GM18508 (cell line): ENCODE results near the gene TPM1.

ENCODE experiments used
- ATAC-seq: cut with Tn5 transposase; IDR thresholded peaks from one replicate; pipeline ENCODE4 v1.9.1; 2021; ENCODE audit warnings: moderate number of reproducible peaks; ENCODE audit not compliant: insufficient read depth, unreplicated experiment

The TPM1 gene

DNA sequence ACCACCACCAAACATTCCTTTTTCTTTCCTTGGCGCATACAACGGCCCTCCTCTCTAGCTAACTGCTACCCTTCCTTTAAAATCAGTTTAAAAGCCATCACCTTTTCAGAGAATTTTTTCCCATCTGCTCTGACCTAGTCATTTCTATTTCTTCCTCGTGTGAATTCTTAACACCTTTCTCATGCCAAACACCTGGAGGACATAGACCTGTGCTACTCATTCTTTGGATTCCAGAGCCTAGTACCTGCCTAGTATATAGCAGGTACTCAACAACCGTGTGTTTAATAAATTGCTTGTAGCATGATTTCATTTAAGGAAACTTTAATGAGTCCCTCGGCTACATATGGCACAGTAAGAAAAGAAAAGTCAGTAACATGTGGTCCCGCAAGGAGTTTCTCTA lies 2.0 kb upstream of the TPM1 start:
- no peak for ATAC-seq

DNA sequence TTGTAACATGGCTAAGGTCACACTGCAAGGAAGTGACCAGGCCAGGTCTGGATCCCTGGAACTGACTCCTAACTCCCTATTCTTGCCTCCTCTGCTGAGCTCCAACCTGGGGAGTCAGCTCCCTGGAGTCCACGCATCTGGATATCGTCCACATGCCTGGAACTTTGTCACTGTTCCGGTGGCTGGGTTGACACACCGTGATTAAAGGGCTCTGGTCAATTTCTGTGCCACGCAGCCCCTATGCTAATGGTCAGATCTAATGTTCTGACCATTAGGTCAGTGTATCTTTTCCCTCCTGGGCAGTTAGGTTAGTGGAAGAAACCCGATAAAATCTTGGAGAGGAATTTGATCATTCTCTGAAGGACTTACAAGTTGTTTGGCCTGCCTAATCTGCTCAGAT lies 1.6 kb upstream of the TPM1 start:
- no peak for ATAC-seq

DNA sequence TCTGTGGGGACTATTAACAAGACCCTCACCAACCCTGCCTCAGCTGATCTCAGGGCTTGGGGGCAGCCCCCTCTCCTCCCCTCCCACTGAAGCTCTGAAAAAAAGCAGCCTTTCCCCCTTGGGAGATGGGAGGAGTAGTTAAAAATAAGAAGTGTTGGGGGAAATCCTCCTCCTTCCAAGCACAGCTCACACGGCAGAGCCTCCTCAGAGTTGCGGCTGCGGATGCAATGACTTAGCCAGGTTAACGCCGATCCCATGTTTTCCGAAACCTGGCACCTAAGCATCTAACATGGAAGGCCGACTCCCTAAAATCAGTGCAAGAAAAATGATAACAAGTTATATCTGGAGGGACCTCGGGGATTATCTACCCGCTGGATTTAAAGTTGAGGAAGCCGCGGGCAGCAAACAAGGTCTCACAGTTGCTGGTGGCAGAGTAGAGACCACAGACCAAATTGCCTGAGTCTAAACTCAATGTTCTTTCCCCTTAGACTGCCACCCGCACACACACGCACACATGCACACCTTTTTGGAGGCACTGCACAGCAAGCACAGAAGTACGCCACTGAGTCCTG lies 1.1 kb upstream of the TPM1 start:
- ATAC-seq, result no peak

DNA sequence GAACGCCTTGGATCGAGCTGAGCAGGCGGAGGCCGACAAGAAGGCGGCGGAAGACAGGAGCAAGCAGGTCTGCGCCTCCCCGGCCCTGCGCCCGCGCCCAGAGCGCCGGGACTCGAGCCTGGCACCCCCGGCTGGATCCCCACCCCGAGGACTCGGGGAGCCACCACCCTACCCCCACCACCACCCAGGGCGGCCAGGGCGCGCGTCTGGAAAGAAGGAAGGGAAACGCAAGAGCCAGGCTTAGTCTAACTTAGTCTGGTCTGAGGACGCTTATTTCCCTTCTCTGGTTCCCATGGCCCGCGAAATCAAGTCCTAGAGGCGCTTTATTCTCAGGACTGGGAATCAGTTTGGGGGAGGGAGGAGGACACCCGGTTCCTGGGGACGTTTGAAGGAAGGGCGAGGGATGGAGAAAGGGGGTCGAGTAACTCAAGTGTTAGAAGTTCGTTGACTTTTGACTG lies 359 bp downstream of the TPM1 start:
- ATAC-seq, result no peak

DNA sequence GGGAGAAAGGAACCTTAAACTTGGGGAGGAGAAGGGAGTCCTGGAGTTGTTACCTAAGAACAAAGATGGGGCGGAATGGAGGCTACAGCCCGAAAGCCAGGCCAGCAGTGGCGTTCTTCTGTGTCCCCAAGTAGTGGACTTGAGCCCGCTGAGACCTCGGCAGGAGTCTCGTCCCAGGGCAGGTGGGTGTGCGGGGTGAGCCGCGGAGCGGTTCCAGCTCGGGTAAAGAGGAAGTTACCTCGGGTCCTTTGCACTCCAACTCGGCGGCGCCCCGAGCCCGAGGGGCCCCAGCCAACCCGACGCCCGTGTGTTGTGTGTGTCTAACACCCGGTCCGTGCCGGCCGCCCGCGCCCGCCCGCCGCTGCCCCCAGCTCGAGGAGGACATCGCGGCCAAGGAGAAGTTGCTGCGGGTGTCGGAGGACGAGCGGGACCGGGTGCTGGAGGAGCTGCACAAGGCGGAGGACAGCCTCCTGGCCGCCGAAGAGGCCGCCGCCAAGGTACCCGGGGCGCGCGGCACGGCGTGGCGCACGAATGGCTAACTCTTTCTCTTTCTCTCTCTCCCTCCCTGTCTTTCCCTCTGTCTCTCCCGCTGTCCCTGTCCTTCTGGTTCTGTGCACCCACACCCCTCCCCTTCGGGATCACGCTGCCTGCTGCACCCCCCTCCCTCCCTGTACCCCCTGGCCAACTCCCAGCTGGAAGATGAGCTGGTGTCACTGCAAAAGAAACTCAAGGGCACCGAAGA lies 959 bp downstream of the TPM1 start:
- ATAC-seq, result no peak

DNA sequence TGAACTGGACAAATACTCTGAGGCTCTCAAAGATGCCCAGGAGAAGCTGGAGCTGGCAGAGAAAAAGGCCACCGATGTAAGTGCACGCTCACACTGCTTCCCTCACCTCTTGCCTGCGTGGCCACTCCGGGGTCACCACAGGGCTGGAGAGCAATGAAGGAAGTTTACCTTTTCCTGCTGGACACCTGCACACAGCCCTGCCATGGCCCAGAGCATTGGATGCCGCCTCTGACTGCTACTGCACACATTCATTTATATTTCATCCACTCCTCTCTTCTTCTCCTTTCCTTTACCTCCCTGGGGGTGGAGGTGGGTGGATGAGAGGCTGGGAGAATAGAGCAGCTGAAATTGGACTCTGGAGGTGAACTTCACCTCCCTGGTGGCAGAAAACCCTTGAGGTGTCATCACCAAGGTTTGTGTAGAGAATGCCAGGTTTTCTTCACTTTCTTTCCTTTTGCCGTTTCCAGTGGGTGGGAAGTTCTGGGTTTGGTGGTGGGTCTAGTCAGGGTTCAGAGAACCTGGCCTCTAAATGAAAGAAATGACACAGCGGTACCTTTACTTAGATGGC lies 1.6 kb downstream of the TPM1 start:
- ATAC-seq, result no peak

DNA sequence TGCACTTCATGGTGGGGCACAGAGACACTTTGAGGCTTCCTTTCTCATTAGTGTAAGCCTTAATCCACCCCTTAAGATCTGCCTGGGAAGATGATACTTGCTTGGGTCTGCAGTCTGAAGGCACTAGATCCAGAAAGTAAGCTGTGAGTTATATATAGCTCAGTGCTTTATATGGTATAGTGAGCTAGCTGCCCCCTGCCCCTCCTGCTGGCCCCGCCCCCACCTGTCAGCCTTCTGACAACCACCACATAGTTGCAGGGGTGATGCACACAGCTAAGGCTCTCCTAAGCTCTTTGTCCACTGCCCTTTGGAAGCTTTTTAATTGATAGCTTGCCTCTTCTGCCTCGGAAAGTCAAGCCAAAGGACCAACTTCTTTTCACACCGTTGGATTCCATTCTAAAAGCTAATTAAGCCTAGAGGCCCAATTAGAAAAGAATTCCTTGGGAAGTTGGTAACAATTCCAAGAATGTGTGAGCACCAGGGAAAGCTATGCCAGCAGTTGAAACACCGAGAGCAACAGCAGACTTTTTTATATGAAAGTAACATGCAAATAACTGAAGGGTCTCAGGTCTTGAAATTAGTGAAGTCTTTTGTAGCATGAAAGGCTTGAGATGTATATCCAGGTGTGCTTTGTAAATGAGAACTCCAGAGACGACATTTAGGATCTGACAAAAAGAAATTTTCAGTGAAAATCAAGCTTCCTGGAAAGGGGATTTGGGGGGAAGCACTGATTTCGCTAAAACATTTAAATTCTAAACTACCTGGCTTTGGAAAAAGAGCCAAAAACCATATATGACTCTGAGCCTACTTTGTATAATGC lies 2.3 kb downstream of the TPM1 start:
- ATAC-seq, result no peak

DNA sequence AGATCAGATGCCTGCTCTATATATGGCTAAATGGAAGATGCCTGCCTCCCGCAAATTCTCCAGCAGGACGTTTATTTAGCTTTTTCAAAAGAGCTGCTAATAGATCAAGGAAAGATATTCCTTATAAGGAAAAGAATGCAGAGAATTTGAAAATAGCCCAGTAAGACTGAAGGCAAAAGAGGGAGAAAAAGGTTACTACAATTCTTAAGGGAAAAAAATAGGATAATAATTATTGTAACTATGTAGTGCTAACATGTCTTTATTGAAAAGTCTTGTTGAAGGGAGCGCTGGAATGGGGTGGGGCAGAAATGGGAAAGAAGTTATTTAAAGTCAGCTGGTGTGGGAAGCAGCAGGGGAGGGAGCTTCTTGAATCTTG lies 2.9 kb downstream of the TPM1 start:
- ATAC-seq, result no peak

DNA sequence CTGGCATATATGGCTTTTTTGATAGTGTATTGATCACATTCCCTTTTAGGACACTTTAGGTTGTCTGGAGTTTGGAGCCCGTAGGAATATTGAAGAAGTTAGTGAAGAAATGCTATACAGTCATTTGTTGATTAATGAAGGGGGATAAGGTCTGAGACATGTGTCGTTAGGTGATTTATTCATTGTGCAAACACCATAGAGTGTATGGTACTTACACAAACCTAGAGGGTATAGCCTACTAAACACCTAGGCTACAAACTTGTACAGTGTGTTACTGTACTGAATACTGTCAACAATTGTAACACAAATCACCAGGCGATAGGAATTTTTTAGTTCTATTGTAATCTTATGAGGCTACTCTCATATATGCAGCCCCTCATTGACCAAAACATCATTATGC lies 3.3 kb downstream of the TPM1 start:
- ATAC-seq, result no peak

DNA sequence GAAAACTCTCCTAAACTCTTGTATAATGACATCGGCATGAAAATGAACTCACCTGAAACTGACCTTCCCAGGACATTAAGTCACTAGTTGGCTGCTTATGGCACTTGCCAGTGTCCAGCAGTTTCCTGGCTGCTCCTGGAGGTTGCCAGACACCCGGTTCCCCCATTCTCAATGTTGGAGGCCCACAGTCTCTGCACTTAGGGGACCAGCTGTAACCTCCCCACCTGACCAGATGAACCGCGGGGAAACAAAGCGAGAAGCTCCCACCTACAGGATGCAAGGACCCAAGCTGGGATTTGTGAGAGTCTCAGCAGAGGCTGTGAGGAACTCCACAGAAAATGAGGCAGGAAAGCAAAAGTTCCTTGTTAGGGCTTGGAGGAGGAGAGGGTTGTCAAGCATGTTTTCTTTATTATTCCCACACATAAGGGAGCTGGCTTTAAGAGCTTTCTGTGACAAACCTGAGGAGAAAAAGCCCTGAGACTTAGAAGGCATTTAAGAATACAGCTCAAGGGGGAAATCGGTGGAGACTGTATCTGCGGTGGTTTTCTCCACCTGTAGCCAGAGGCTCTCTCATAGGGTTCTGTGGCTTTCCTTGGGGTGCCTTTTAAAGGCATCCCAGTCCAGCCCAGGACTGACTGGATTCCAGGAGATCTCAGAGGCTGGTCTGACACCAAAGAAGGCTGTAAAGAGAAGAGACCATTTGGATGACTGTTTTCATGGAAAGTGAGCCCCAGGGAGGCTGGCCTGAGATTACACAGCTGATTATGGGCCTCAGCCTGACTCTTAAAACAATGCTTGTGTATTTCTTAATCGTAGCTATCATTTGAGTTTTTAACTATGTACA lies 4.6 kb downstream of the TPM1 start:
- ATAC-seq, result no peak

DNA sequence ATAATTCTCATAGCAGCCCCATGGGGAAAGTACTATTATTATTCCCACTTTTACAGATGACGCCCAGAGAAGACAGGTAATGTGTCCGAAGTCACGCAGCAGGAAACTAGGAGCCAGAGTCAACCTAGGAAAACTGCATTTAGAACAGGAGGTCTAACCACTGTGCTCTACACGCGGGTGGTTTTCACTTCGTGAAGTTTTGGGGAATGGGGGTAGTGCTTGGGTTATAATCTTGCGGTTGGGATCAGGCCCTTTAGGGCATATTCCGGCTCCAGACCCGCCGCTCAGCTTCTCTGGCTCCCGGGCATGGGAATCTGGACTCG lies 5.2 kb downstream of the TPM1 start:
- ATAC-seq, result no peak

DNA sequence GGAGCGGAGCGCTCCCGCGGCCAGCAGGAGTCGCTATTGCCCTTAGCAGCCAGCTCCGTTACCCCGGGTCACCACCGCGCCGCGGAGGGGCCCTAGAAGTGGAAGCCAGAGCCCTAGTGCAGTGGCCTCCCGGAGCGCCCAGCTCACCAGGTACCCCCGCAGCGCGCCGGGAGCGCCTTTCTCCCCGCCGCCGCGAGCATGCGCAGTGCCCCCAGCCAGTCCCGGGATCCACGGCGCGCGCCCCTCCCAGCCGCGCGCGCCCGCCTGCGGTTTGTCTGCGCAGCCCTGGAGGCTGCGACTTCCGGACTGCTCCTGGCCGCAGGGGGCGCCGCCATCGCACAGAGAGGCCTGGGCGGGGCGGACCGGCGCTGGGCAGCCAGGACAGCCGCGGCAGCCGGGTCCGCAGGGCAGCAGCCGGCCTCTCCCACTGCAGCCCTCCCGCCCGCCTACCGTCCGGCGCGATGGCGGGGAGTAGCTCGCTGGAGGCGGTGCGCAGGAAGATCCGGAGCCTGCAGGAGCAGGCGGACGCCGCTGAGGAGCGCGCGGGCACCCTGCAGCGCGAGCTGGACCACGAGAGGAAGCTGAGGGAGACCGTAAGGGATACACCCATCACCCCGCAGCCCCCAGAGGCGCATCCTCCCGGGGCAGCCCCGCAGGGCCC lies 5.7 kb downstream of the TPM1 start:
- peak; percentile 48 for ATAC-seq

DNA sequence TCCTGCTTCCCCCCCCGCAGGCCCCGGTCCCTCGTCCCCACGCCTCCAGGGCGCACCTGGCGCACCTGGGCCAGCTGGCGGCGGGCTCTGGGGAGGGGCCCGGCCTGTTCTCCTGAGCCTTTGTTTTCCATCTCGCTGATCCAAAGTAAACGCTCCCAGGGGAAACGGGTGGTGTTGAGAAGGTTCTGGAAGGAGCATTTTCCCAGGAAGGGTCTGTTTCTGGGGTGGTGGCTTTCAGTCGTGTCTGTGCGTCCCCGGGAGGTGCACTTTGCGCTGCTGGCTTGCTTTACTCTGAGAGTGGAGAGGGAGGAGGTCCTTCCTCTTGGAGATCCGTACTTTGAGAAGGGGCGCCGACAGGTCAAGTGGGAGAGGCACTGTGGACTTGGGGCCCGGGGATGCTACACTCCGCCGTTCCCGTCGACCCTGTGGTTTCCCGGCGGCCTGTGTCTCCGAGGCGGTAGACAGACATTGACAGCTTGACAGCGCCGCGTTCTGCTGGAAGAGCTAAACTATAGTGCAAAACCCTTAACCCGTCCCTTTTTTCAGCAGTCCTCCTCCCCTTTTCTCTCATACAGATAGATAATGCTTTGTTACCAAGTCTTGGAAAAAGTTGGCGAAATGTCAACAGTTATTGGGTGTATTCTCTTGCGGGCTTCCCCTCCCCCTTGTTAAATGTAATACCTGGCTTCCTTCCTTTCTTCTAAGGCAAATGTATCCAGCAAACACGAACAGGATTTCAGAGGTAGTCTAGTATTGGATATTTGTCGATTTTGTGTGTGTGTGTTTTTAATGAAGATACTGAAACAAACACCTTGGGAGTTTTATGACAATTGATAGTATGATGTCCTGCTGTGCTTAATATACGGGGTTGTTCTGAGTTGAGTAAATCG lies 6.5 kb downstream of the TPM1 start:
- peak; percentile 21 for ATAC-seq

DNA sequence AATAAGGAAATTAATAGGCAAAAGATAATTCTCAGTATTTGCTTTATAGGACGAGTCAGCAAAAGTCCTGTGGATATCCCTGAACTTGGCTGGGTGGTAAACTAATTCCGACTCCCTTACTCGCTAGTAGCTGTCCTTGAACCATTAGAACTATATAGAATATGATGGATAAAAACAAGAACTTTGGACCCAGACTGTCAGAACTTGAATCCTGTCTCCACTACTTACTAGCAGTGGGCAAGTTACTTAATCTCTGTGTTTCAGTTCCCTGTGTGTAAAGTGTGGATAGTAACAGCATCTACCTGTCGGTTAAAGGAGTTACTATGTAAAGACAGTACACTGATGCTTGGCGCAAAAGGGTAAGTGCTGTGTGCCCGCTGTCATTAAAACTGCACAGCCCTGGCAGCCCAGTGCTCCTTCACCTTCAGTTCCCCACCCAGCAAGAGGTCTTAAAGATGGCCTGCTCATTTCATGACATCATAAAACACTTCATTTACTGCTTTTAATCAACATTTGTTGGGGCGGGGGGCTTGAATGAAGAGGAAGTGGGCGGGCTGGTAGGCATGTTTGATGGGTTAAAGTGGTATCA lies 7.3 kb downstream of the TPM1 start:
- ATAC-seq, result no peak

DNA sequence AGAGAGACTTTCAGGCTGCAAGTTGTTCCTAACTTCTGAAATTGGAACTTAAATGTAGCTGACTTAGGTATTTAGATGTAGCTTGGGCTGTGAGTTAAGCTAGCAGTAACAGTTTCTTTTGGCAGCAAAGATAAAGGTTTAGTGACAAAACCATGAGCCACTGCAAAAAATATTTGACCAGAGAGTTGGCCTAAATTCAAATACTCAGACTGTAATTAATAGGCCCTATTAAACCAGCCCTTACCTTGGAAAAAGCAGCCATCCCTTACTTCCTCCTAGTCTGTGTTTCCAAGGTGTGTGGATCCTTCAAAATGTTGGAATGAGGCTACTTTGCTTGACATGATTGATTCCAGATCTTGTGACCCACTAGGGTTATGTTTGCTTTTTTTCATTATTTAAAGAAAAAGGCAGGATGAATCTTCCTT lies 8.2 kb downstream of the TPM1 start:
- ATAC-seq, result no peak

DNA sequence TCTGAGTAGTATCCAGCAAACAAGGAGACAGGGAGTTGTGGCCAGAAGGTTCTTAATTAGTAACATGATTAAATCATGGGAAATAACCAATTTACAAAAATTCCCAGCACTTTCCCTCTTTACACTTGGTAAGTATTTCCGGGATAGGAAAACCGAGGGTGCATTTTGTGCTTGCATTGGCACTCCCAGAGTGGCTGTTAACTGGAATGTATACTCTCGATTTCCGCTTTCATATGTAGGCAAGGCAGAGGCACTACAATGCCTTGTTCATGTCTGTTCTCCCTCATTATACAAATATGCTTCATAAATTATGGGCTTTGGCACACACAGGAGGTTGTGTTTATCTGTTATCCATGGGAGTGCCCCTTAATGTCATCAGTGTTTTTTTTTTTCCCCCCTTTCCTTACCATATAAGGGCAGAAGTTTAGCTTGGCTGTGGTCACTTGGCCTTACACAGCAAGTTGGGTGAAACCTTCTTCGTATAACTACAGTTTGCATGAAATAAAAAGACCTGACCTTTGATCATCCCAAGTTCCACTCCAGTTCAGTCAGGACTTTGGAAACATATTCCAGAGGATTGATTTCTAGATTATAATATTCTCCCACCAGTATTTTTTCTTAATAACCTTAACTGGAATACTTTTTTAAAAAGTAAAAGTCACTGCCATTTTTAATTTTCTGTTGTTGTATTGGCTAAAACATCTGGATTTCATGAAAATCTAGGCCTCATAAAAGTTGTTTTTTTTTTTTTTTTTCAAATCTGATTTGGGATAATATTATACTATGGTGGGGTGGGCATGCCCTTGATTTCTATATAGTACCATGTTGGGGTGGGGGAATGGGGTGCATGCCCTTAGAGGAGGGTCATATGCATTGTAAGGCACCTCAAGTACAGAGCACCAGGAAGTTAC lies 8.9 kb downstream of the TPM1 start:
- no peak for ATAC-seq

DNA sequence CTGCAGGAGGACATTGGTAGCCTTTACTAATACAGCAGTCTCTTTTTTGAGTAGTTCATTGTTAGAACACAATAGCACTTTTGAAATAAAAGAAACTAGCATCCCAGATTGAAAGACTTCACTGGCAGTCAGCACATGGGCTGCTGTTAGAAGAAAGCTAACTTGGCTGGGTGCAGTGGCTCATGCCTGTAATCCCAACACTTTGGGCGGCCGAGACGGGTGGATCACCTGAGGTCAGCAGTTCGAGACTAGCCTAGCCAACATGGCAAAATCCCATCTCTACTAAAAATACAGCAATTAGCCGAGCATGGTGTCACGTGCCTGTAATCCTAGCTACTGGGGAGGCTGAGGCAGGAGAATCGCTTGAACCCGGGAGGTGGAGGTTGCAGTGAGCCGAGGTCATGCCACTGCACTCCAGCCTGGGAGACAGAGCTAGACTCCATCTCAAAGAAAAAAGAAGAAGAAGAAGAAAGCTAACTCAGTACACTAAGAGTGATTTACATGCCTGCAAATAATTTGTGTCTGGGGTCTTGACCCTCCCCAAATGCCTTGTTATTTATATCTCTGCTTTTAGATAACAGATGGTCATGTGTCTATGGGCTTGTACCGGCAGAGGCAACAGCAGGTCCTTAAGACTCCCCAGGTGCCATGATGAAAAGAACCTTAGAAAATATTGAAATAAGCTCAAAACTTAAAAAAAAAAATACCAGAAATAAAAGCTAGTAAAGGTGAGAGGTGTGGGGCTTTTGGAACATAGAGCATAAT lies 9.7 kb downstream of the TPM1 start:
- ATAC-seq, result no peak
